T-helper 9 cell (primary cell): Measurements from ENCODE around the gene ANKRD52.
A peak's percentile ranks its signal among the peaks of the same experiment; 100 is the strongest.
"Not testable (repeated sequence)": the region's sequence is repeated elsewhere in the genome, so short reads cannot be mapped to it uniquely, and the experiment has no call there.

Source experiments
- DNase-seq: peaks from one replicate; pipeline ENCODE4 v3.0.0-alpha.2; 2020

Gene ANKRD52

DNA sequence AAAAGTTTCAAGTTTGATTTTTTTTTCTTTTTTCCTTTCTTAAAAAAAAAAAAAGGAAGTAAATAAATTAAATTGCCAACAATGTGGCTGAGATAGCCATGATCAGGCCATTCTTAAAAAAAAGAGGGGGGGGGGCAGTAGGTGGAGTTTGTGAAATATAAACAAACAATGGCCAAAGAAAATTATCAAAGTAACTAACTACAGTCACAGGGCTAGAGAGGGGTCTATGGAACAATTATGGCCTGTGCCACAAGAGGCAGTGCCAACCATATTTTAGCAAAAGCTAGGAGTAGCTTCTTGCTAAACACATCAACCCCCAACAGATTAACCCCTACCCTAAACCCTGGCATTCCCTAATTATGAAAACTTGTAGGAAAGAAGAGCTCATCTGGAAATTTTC lies 52.7 kb downstream of the ANKRD52 start:
- DNase-seq: no peak

GRCh38 chr12:56204275-56204674 lies 53.9 kb downstream of the ANKRD52 start:
- DNase-seq: no peak

GRCh38 chr12:56202838-56203237 lies 55.3 kb downstream of the ANKRD52 start:
- DNase-seq: no peak

- no peak for DNase-seq
Measured at GRCh38 chr12:56202366-56202765, 55.8 kb downstream of the ANKRD52 start.

DNA sequence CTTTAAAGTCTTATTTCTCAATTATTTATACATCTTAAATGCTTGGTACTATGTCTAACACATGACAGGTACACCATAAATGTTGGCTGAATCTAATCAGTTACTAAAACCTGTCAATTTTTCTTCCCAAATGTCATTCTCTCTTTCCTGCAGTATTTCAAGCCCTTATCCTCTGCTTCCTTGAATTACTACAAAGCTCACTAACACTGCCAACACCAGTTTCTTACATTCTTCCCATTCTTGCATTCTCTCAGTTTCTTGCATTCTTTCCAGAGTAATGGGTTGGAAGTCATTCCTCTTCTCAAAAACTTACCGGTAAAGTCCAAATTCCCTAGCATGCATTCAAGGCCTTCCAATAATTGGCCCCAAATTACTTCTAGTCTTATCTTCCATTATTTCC lies 59.3 kb downstream of the ANKRD52 start:
- no peak for DNase-seq

- no peak for DNase-seq
Measured at GRCh38 chr12:56197921-56198635, 60.1 kb downstream of the ANKRD52 start.

DNA sequence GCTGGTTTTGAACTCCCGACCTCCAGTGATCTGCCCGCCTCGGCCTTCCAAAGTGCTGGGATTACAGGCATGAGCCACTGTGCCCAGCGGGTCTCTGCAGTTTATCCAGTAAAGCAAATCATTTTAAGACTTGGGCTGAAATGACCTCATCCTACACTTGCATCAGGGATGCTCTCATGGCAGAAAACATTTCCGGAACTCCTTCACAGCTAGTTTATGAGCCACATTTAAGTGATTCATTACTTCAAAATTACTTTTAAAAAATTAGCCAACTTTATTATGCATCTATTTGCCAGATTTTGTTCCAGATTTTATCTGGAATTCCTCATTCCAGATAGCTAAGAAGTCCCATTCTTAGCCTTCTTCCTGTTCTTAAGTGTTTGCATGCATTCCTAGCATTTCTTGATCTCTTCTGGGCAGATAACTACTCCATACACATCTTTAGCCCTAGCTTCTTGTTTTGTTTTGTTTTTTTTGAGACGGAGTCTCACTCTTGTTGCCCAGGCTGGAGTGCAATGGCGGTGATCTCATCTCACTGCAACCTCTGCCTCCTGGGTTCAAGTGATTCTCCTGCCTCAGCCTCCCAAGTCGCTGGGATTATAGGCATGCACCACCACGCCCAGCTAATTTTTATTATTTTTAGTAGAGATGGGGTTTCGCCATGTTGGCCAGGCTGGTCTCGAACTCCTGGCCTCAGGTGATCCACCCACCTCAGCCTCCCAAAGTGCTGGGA lies 61.2 kb downstream of the ANKRD52 start:
- DNase-seq: not testable (repeated sequence)

DNA sequence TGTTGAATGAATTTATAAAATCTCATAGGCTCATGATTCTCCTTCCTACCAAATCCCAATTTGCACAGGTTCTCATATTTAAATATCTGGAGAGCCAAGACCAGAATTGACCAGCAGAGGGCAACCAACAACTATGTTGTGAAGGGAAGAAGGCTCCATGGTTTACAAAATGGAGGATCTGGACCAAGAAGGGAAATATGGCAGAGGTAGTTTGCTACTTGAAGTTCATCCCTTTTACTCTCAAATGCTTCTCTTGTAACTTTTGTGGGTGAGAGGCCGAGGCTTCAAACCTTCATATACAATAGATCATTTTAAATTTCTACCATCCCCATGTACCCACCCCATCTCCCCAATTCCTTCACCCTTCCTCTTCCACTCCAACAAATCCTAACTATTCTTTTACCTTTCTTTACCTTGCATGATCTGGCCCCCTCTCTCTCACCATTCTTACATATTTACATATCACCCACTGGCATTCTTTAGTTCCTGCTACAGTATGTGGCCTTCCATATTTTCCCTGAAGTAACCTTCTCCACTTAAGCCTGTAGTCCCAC lies 65.1 kb downstream of the ANKRD52 start:
- DNase-seq: peak; percentile 64

GRCh38 chr12:56192582-56192981 lies 65.6 kb downstream of the ANKRD52 start:
- DNase-seq: no peak

DNA sequence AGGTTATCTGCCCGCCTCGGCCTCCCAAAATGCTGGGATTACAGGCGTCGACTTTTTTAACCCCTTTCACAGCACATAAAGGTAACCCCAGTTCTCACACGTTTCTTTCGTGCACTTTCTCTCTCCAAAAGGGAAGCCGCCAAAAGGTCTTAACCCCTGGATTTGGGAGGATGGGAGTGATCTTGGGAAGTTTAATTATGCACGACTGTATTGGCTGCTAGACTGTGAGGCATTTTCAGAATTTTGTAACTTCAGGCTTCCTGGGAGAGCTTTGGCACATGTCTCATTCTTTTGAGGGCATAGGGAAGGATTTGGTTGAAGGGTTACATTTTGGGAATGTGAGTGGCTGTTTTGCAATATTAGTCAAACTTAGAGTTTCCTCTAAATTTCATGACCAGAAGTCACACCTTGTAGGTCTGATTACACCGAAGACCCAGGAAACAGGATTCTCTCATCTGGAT lies 67.5 kb downstream of the ANKRD52 start:
- DNase-seq: no peak

- peak; percentile 58 for DNase-seq
Measured at GRCh38 chr12:56189918-56190694, 68.1 kb downstream of the ANKRD52 start.

DNA sequence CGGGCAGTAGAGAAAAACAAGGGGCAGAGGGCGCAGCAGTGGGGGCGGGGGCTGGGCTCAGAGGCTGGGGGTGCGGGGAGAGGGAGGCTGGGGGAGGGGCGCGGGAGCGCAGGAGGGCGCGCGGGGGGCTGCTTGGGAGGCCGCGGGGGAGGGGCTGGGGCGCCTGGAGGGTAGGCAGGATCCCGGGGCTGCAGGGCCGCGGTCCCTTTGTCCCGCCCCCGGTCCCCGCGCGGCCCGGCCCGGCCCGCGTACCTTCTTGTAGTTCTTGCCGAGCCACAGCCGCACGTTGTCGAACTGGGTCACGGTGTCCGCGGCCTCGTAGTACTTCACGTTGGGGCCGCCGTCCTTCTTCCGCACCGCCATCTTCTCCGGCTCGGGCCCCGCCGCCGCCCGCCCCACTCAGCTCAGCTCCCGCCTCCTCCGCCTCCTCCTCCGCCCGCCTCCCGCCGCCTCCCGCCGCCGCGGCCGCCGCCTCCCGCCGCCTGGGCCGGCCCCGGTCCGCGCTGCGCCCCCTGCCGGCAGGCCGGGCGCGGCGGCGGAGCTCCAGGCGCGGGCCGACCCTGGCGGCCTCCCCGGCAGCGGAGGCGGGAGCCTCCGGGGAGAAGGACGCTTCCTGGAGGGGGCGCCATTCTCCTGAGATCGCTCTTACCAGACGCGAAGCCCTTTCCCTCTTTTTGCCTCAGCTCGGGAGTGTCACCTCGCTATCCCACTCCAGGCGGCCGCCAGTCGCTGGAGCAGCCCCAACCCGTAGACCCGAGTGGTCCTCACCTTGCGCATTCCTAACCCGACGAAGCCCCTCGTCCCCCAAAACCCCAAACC lies 68.9 kb downstream of the ANKRD52 start, which contains the start of gene SMARCC2:
SMARCC2 (minus strand) TSS at position 385 of the 819 bp plus-strand sequence; CDS start at position 363, 22 bp downstream.
- DNase-seq: peak; percentile 87

- no peak for DNase-seq
Measured at GRCh38 chr12:56188778-56189098, 69.4 kb downstream of the ANKRD52 start.

DNA sequence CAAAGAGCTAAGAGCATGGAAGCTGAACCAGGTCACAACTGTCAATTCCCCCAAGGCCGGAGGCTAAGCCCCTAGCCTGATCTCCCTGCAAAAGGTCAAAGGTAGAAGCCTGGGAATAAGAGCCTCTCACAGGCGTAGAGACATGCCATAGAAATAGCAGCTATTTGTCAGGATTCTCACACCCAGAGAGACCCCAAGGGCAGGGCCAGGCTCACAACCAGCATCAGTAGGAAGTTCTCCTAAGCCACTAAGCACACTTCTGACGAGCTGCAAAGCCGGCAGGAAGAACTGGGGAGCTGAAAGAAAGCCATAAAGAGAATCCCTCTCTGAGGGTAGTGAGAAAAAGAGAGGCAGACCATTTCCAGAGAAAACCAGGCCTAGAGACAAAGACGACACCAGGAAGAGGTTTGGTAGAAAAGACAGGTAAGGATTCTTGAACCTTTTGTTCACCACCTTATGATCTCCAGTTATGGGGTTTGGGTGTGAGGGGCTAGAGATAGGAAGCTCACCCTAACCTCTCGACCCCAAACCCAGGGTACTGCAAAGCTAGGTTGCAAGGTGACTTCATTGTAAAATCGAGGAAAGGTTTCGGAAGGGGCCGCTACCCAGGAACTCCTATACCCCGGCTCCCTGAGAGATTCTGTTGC lies 69.9 kb downstream of the ANKRD52 start:
- no peak for DNase-seq
